AG04449 (cell line): ENCODE results near the gene RPUSD1.

Source experiments
- CTCF ChIA-PET: fragments of 350-600 bp; formaldehyde crosslinking; extraction: SDS; loops from one replicate; lab custom pipeline; 2021; ENCODE audit warnings: antibody characterized with exemption; lab: Yijun Ruan, JAX
- POLR2A ChIA-PET: fragments of 400-600, 350-600 bp; formaldehyde crosslinking; extraction: SDS; loops from one replicate; lab custom pipeline; 2020; ENCODE audit warnings: antibody characterized with exemption, inconsistent platforms; lab: Yijun Ruan, JAX
- DNase-seq: peaks from one replicate; pipeline ENCODE4 v3.0.0-alpha.2; 2010; ENCODE audit warnings: low read depth, low spot score
- H3K4me3 ChIP-seq: 2 replicates; pipeline ENCODE4 v1.5.1; 2011; ENCODE audit warnings: low read depth, mild to moderate bottlenecking, control low read depth, low read length
- CTCF ChIP-seq: IDR thresholded peaks from one replicate; pipeline ENCODE4 v1.5.1; 2011; ENCODE audit warnings: mild to moderate bottlenecking, moderate library complexity, low read length, control low read depth, inconsistent platforms; ENCODE audit not compliant: insufficient read depth; ENCODE audit errors: missing control alignments

RPUSD1 gene

GRCh38 chr16:783404-784161 is 4.6 kb downstream of the RPUSD1 start:
- no peak overlapping the region for H3K4me3 ChIP-seq
- POLR2A ChIA-PET: interaction anchor here (1.3 kb wide), 1 partner anchor 71 kb away, joined by 4 read pairs; no protein-coding TSS in a partner anchor
- DNase-seq: no peak
- CTCF ChIA-PET: interaction anchor here (1.0 to 7.7 kb wide), 2 partner anchors 35 to 71 kb away, joined by 3 to 210 read pairs; partner anchors contain the start of gene METRN
- no peak for TF ChIP-seq CTCF

GRCh38 chr16:782766-783403 is 5.3 kb downstream of the RPUSD1 start:
- TF ChIP-seq CTCF: no peak
- ChIA-PET POLR2A (interaction anchor here (1.3 kb wide), 1 partner anchor 71 kb away, joined by 4 read pairs; no protein-coding TSS in a partner anchor), CTCF (interaction anchor here (1.0 to 7.7 kb wide), 2 partner anchors 34 to 70 kb away, joined by 3 to 210 read pairs; partner anchors contain the start of gene METRN)
- no peak overlapping the region for H3K4me3 ChIP-seq
- no peak for DNase-seq

GRCh38 chr16:782258-782657 is 5.9 kb downstream of the RPUSD1 start:
- DNase-seq: no peak
- ChIA-PET CTCF (interaction anchor here (7.7 kb wide), 1 partner anchor 69 kb away, joined by 210 read pairs; the partner anchor contains the start of gene METRN), POLR2A (interaction anchor here (1.3 kb wide), 1 partner anchor 70 kb away, joined by 4 read pairs; no protein-coding TSS in a partner anchor)
- TF ChIP-seq CTCF: no peak
- H3K4me3 ChIP-seq: no peak overlapping the region

- no peak for TF ChIP-seq CTCF
- no peak overlapping the region for H3K4me3 ChIP-seq
- no peak for DNase-seq
- ChIA-PET POLR2A (no interaction called here), CTCF (interaction anchor here (1.1 kb wide), 1 partner anchor 69 kb away, joined by 5 read pairs; no protein-coding TSS in a partner anchor)
Measured at GRCh38 chr16:781346-782010, 6.7 kb downstream of the RPUSD1 start.

- no peak for TF ChIP-seq CTCF
- H3K4me3 ChIP-seq: no peak overlapping the region
- DNase-seq: no peak
- CTCF ChIA-PET: interaction anchor here (0.8 to 1.1 kb wide), 3 partner anchors 39 to 275 kb away, joined by 3 to 5 read pairs (median 3); no protein-coding TSS in a partner anchor
- POLR2A ChIA-PET: no interaction called here
Measured at GRCh38 chr16:780296-780695, 7.9 kb downstream of the RPUSD1 start.
